GM23248 (cell line): ENCODE measurements around the gene PKNOX1.
"Not testable (repeated sequence)": the region's sequence is repeated elsewhere in the genome, so short reads cannot be mapped to it uniquely, and the experiment has no call there.

Experiments
- EZH2 ChIP-seq: fragments of 200-600 bp; sonication (generic); IDR thresholded peaks from 2 replicates; pipeline ENCODE4 v1.6.1; 2018; ENCODE audit warnings: antibody characterized with exemption, mild to moderate bottlenecking; ENCODE audit not compliant: insufficient read depth, poor library complexity, severe bottlenecking
- EZH2phosphoT487 ChIP-seq: fragments of 200-600 bp; sonication (generic); IDR thresholded peaks from 2 replicates; pipeline ENCODE4 v1.6.1; 2018; ENCODE audit warnings: antibody characterized with exemption, moderate library complexity, mild to moderate bottlenecking, low read depth; ENCODE audit not compliant: insufficient read depth

GRCh38 chr21:42989370-42989769 is 15.0 kb downstream of the PKNOX1 start:
- not testable (repeated sequence) for TF ChIP-seq EZH2, EZH2phosphoT487
